T47D (cell line): ENCODE measurements around the gene SPPL2B.
A peak's percentile ranks its signal among the peaks of the same experiment; 100 is the strongest.

ENCODE experiments used
- DNase-seq, 2 experiments: peaks; one replicate each; pipeline versions ENCODE4 v3.0.0 to v3.0.0-alpha.2; 2011 to 2012; ENCODE audit warnings: low read depth in 1 of 2, low spot score in 1 of 2
- JUND ChIP-seq: IDR thresholded peaks from 2 replicates; pipeline ENCODE4 v1.6.1; 2012; ENCODE audit warnings: low read depth
- in situ Hi-C: cut with HindIII; loops from 2 replicates; pipeline ENCODE4 v1.10.0; 2016; ENCODE audit warnings: low sequenced_read_pairs, low pct_unique_long_range_greater_than_20kb

Gene SPPL2B

GRCh38 chr19:2360833-2361232 is 32.3 kb downstream of the SPPL2B start:
- TF ChIP-seq JUND = no peak
- in situ Hi-C loops = no loop called here
- no peak for DNase-seq

GRCh38 chr19:2361246-2362045 is 33.0 kb downstream of the SPPL2B start:
- no peak for DNase-seq
- in situ Hi-C loops = no loop called here
- TF ChIP-seq JUND = no peak

GRCh38 chr19:2362046-2362969 is 33.8 kb downstream of the SPPL2B start:
- TF ChIP-seq JUND = no peak
- in situ Hi-C loops = no loop called here
- no peak for DNase-seq

- DNase-seq = no peak
- in situ Hi-C loops = no loop called here
- no peak for TF ChIP-seq JUND
Measured at GRCh38 chr19:2362970-2363300, 34.5 kb downstream of the SPPL2B start.

- DNase-seq = no peak
- no peak for TF ChIP-seq JUND
- in situ Hi-C loops = no loop called here
Measured at GRCh38 chr19:2363419-2363818, 34.9 kb downstream of the SPPL2B start.

GRCh38 chr19:2365201-2365970 is 36.9 kb downstream of the SPPL2B start:
- no peak for TF ChIP-seq JUND
- in situ Hi-C loops = no loop called here
- DNase-seq = no peak

GRCh38 chr19:2371656-2372055 is 43.2 kb downstream of the SPPL2B start:
- no peak for DNase-seq
- in situ Hi-C loops = no loop called here
- no peak for TF ChIP-seq JUND

- TF ChIP-seq JUND = no peak
- in situ Hi-C loops = no loop called here
- no peak for DNase-seq
Measured at GRCh38 chr19:2372076-2372612, 43.7 kb downstream of the SPPL2B start.

- DNase-seq = no peak
- no peak for TF ChIP-seq JUND
- in situ Hi-C loops = no loop called here
Measured at GRCh38 chr19:2374808-2375207, 46.3 kb downstream of the SPPL2B start.

- in situ Hi-C loops = no loop called here
- DNase-seq = peak in 1 of 2 experiments; percentile 42
- no peak for TF ChIP-seq JUND
Measured at GRCh38 chr19:2375353-2376121, 47.1 kb downstream of the SPPL2B start.

GRCh38 chr19:2376784-2377519 is 48.5 kb downstream of the SPPL2B start:
- in situ Hi-C loops = no loop called here
- TF ChIP-seq JUND = no peak
- no peak for DNase-seq
